Stimulated activated CD8-positive, alpha-beta memory T cell treated with anti-CD3 and anti-CD28 coated beads, Interleukin-4, amount 100 ng/mL, for 48 hours (primary cell): ENCODE data around the gene GPSM1.

Source experiments
- DNase-seq: peaks from one replicate; pipeline ENCODE4 v3.0.0-alpha.2; 2020

GPSM1 gene

GRCh38 chr9:136333486-136333885 is 6.1 kb downstream of the GPSM1 start:
- DNase-seq = no peak

- no peak for DNase-seq
These were observed 7.2 kb downstream of the GPSM1 start for GRCh38 chr9:136334541-136334940.

GRCh38 chr9:136335296-136336155 is 8.2 kb downstream of the GPSM1 start:
- no peak for DNase-seq

DNA sequence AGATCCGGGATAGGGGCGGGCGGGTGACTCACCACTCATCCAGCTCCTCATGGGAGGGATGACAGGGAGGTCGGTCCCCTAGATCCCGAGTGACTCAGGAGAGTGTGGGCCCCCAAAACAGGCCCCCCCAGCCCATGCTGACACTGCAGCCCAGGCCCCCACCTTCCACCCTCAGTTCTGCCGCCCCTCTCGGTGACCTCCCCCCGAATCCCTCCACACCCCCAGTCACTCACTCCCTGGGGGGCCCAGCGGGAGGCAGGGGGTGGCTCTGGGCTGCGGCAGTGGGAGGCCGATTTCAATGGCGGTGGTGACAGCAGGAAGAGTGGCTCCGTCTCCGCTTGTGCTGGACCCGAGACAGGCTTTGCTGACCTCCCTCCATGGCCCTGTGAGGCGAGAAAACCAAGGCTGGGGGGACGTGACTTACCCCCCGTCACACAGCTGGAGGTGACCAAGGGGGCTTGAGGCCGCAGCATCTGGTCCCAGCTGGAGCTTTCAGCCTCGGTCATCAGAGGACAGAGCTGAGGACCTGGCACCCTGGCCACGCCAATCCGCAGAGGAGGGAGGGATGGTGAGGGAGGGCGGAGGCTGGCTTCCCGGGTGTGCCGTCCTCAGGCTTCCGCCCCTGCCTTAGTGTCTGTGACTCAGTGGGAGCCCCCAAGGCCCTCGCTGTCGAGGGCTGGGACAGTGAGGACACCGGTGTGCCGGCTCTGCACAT is 9.0 kb downstream of the GPSM1 start:
- DNase-seq = no peak

- no peak for DNase-seq
These were observed 9.5 kb downstream of the GPSM1 start for GRCh38 chr9:136336881-136337280.

DNA sequence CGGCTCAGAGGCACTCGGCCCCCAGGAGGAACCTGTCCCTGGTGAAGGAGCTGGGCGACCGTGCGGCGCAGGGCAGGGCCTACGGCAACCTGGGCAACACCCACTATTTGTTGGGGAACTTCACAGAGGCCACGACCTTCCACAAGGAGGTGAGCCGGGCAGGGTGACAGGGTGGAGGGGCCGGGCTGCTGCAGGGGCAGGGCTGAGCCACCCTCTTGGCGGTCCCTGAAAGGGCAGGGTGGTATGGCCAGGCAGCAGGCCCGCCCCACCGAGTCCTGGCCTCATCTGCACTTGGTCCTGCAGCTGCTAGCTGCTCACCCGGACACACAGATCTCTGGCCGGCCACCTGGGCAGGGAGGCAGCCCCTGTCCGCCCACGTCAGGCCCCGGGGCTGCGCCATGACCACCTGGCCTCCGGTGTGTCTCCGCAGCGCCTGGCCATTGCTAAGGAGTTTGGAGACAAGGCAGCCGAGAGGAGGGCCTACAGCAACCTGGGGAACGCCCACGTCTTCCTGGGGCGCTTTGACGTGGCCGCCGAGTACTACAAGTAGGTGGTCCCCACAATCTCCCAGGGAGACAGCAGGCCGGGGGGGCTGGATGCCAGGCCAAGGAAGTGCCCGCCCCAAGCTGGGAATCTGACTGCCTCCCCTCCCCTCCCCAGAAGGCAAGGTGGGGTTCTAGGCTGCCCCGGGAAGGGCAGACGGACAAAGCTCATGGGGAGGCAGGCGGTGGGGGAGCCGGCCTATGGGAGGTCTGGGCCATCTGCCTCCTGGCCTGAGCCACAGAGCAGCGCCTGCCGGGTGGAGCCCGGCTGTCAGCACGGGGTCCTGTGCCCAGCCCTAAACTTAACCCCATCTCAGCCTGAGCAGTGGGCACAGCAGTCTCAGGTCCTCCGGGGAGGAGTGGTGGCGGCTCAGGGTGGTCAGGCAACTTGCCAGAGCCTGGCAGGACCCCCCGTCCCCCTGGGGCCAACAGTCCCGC is 10.4 kb downstream of the GPSM1 start:
- no peak for DNase-seq

DNA sequence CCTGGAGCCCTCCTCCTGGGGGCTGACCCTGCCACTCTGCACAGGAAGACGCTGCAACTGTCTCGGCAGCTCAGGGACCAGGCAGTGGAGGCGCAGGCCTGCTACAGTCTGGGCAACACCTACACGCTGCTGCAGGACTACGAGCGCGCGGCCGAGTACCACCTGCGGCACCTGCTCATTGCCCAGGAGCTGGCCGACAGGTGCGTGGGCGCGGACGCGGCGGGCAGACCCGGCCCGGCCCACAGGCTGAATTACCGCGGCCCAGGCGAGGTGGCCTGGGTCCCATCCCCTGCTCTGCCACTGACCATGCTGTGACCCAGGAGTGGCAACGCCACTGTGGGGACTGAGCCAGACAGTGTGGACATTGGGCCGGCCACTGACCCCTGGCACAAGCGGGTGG is 11.2 kb downstream of the GPSM1 start:
- DNase-seq = no peak

GRCh38 chr9:136339173-136339957 is 12.0 kb downstream of the GPSM1 start:
- DNase-seq = peak; percentile 54

- no peak for DNase-seq
These were observed 12.6 kb downstream of the GPSM1 start for GRCh38 chr9:136339958-136340310.

- no peak for DNase-seq
These were observed 13.2 kb downstream of the GPSM1 start for GRCh38 chr9:136340356-136341041.

DNA sequence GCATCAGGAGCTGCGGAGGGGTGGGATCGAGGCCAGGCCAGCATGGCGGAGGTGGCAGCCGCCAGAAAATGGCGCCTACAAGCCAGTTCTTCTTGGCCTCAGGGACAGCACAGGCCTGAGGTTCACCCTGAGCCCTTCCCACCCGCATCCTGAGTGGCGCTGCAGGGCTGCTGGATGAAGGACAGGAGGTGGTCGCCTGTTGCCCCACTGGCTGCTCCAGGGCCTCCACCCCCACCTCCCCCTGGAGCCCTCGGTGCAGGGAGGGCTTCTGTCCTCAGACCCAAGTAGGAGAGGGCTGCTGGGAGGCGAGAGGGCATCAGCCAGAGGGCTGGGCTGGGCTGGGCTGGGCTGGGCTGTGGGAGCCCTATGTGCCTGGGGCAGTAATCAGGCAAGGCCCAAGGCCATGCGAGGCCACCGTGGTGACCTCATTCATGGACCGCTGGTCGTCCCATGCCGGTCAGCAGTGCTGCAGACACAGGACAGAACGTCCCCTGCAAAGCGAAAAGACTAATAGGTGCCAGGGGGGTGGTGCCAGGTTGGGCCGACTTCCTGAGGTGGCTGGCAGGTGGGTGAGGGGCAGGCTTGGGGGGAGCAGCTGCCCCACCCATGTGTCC is 13.8 kb downstream of the GPSM1 start:
- DNase-seq = no peak

DNA sequence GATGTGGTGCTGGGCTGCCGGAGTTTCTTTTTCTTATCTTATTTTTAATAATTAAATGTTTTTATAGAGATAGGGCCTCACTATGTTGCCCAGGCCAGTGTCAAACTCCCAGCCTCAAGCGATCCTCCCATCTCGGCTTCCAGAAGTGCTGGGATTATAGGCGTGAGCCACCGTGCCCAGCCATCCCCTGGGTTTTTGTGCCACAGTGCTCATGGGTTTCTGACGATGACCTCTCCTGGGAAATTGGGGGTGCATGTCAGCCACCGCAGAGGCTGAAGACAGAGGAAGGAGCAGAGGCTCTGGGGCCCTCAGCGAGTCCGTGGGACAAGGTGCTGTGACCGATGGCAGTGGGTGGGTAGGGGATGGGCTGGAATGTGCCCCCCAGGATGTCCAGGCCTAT is 14.4 kb downstream of the GPSM1 start:
- no peak for DNase-seq

DNA sequence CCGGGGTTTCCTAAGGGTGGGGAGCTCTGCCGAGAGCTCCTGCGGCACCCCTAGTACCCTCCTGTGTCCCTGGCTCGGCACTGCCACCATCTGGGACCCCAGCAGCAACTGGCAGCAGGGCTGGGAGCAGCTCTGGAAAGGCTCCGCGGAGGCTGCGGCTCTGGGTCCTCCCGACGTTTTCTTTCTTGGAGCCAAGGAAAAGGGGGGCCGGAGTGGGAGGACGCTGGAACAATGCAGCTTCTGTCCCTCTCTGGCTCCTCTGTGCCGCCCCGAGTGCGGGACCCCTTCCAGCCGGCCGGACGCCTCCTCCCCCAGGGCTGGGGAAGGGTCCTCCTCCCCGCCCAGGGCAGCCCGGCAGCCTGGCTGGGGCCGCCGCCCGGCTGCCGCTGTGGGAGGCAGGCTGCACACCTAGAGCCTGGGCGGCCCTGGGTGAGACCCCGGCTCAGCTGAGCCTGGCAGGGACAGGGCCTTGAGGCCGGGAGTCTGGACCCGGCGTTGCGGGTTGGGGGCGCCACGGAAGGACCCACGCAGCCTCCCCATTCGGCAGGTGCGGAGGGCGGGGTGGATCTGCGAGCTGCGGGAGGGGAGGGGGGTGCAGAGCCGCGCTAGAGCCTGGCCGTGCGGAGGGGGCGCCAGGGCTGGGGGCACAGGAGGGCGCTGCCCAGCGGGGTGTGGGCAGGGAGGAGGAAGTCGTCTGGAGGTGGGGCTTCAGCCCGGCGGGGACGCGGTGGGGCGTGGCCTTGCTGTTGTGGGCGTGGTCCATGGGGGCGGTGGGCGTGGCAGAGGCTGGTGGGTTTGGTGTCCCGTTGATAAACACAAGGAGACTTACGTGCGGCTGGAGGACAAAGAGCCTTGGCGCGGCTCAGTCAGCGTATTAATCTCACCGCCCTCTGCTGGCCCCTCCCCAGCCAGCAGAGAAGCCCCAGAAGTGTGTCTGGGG is 15.1 kb downstream of the GPSM1 start:
- peak; percentile 90 for DNase-seq

GRCh38 chr9:136343121-136343883 is 16.0 kb downstream of the GPSM1 start:
- no peak for DNase-seq

- no peak for DNase-seq
These were observed 16.5 kb downstream of the GPSM1 start for GRCh38 chr9:136343884-136344269.

DNA sequence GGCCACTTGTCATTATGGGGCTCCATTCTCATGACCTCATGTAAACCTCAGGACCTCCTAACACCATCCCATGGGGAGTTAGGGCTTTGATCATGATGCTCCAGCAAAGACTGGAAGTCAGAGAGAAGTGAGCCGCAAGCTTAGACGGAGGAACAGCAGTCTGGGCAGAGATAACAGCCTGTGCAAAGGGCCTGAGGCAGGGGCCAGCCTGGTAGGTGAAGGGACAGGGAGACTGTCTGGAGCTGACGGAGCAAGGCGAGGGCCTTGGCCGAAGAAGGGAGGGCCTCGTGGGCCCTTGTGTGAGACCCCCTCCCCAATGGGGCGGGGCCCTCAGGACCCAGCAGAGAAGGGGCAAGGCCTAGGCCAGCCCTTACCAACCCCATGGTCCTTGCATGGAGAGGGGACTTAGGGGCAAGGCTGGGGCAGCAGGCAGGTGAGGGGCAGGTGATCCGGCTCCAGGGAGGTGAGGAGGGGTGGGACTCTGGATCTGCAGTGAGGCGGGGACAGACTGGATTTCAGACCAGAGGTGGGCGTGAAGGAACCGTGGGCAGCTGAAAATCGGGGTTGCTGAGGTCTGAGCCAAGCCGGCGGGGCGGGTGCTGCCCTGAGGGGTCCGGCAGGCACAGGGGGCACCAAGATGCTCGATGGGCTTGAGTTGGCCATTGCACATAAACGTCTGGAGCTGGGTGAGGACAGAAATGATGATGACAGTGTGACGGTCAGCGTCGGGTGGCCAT is 17.4 kb downstream of the GPSM1 start:
- DNase-seq = no peak

GRCh38 chr9:136345281-136346156 is 18.2 kb downstream of the GPSM1 start:
- DNase-seq = no peak

- no peak for DNase-seq
These were observed 18.8 kb downstream of the GPSM1 start for GRCh38 chr9:136346157-136346481.
